DOHH2 (cell line): ENCODE data around the gene SLC44A2.
"Not testable (repeated sequence)": the region's sequence is repeated elsewhere in the genome, so short reads cannot be mapped to it uniquely, and the experiment has no call there.

Experiments used
- H3F3A ChIP-seq: fragments of 200-600 bp; sonication (generic), shearing (Covaris generic); 2 replicates; pipeline ENCODE4 v1.6.0; 2016; ENCODE audit warnings: antibody characterized with exemption, mild to moderate bottlenecking; ENCODE audit not compliant: control insufficient read depth, insufficient read depth
- H3K27ac ChIP-seq: fragments of 200-600 bp; sonication (generic); 2 replicates; pipeline ENCODE4 v1.5.1; 2014; ENCODE audit warnings: low read depth, mild to moderate bottlenecking, low read length, moderate library complexity
- H3K27me3 ChIP-seq: fragments of 200-600 bp; sonication (generic); 2 replicates; pipeline ENCODE4 v1.6.1; 2014; ENCODE audit warnings: mild to moderate bottlenecking, low read length, mixed read lengths; ENCODE audit not compliant: control insufficient read depth
- H3K36me3 ChIP-seq: fragments of 200-600 bp; sonication (generic); 2 replicates; pipeline ENCODE4 v1.6.1; 2014; ENCODE audit warnings: mild to moderate bottlenecking, low read length, moderate library complexity, mixed read lengths; ENCODE audit not compliant: control insufficient read depth
- H3K4me1 ChIP-seq: fragments of 200-600 bp; sonication (generic); 2 replicates; pipeline ENCODE4 v1.6.1; 2014; ENCODE audit warnings: mild to moderate bottlenecking, low read length, mixed read lengths; ENCODE audit not compliant: control insufficient read depth
- H3K4me2 ChIP-seq: fragments of 200-600 bp; sonication (generic); 2 replicates; pipeline ENCODE4 v1.6.0; 2014; ENCODE audit warnings: mild to moderate bottlenecking, low read length, moderate library complexity
- H3K4me3 ChIP-seq: fragments of 200-600 bp; sonication (generic); 2 replicates; pipeline ENCODE4 v1.5.1; 2014; ENCODE audit warnings: mild to moderate bottlenecking, low read length, mixed read lengths
- H3K79me2 ChIP-seq: fragments of 200-600 bp; sonication (generic); 2 replicates; pipeline ENCODE4 v1.6.1; 2014; ENCODE audit warnings: mild to moderate bottlenecking, low read length, mixed read lengths; ENCODE audit not compliant: control insufficient read depth
- H3K9me2 ChIP-seq: fragments of 200-600 bp; sonication (generic); replicated peaks from 2 replicates; pipeline ENCODE4 v1.6.1; 2014; ENCODE audit warnings: mild to moderate bottlenecking, low read length, mixed read lengths; ENCODE audit not compliant: control insufficient read depth
- H3K9me3 ChIP-seq: fragments of 200-600 bp; sonication (generic); 2 replicates; pipeline ENCODE4 v1.6.1; 2014; ENCODE audit warnings: antibody characterized with exemption, low read length, mixed read lengths; ENCODE audit not compliant: control insufficient read depth, insufficient read depth
- H4K20me1 ChIP-seq: fragments of 200-600 bp; sonication (generic); 2 replicates; pipeline ENCODE4 v1.6.0; 2014; ENCODE audit warnings: low read depth, mild to moderate bottlenecking, antibody characterized with exemption, low read length, moderate library complexity; ENCODE audit not compliant: control insufficient read depth, insufficient read depth
- CTCF ChIP-seq: fragments of 200-600 bp; sonication (generic); IDR thresholded peaks from one replicate; pipeline ENCODE4 v1.5.1; 2014; ENCODE audit warnings: antibody characterized with exemption, mild to moderate bottlenecking, low read depth, low read length; ENCODE audit not compliant: poor library complexity, severe bottlenecking
- EZH2phosphoT487 ChIP-seq: fragments of 200-600 bp; sonication (generic); IDR thresholded peaks from 2 replicates; pipeline ENCODE4 v1.6.1; 2017; ENCODE audit warnings: borderline replicate concordance, mild to moderate bottlenecking, antibody characterized with exemption, low read length, moderate library complexity, mixed read lengths

Gene SLC44A2

GRCh38 chr19:10670876-10671804 is 45.8 kb downstream of the SLC44A2 start:
- H3K4me2 ChIP-seq: no peak overlapping the region
- H3K4me1 ChIP-seq: peaks cover 5% of the 10 kb centered on the region
- peaks cover 97% of the 10 kb centered on the region for H3K79me2 ChIP-seq
- H3K27me3 ChIP-seq: no peaks in the 10 kb centered on the region
- no peaks in the 10 kb centered on the region for H3K9me3 ChIP-seq
- H3K4me3 ChIP-seq: no peak overlapping the region
- H3F3A ChIP-seq: peaks cover 9% of the 10 kb centered on the region
- TF ChIP-seq EZH2phosphoT487: no peak
- TF ChIP-seq CTCF: no peak
- H3K36me3 ChIP-seq: peaks cover 89% of the 10 kb centered on the region
- H3K27ac ChIP-seq: no peak overlapping the region
- H3K9me2 ChIP-seq: no peaks in the 10 kb centered on the region
- peaks cover 25% of the 10 kb centered on the region for H4K20me1 ChIP-seq

- Histone ChIP-seq H4K20me1 (peaks cover 17% of the 10 kb centered on the region), H3K79me2 (peaks cover 92% of the 10 kb centered on the region), H3K36me3 (peaks cover 85% of the 10 kb centered on the region)
- not testable (repeated sequence) for H3K27me3 ChIP-seq, H3K4me2 ChIP-seq, H3K4me1 ChIP-seq, H3K9me3 ChIP-seq, H3K9me2 ChIP-seq, H3K27ac ChIP-seq, H3F3A ChIP-seq, H3K4me3 ChIP-seq
Observed at GRCh38 chr19:10671922-10672321, 46.6 kb downstream of the SLC44A2 start.

GRCh38 chr19:10675214-10675613 is 49.9 kb downstream of the SLC44A2 start:
- Histone ChIP-seq H3K36me3 (peaks cover 90% of the 10 kb centered on the region), H4K20me1 (peaks cover 16% of the 10 kb centered on the region; the same call in 1 of the 2 replicates), H3K79me2 (peaks cover 90% of the 10 kb centered on the region)
- H3K4me2 ChIP-seq, H3K27ac ChIP-seq, H3F3A ChIP-seq, H3K4me1 ChIP-seq, H3K9me2 ChIP-seq, H3K4me3 ChIP-seq, H3K27me3 ChIP-seq, H3K9me3 ChIP-seq: not testable (repeated sequence)

- H3F3A ChIP-seq: no peaks in the 10 kb centered on the region; the same call in 1 of the 2 replicates
- no peaks in the 10 kb centered on the region for H3K4me1 ChIP-seq
- H3K9me2 ChIP-seq: no peaks in the 10 kb centered on the region
- no peaks in the 10 kb centered on the region for H3K9me3 ChIP-seq
- H3K27me3 ChIP-seq: no peaks in the 10 kb centered on the region
- peaks cover 7% of the 10 kb centered on the region; the same call in 1 of the 2 replicates for H4K20me1 ChIP-seq
- no peak for TF ChIP-seq EZH2phosphoT487
- H3K79me2 ChIP-seq: peaks cover 89% of the 10 kb centered on the region
- no peak overlapping the region for H3K4me3 ChIP-seq
- no peak overlapping the region for H3K4me2 ChIP-seq
- H3K36me3 ChIP-seq: peaks cover 94% of the 10 kb centered on the region
- H3K27ac ChIP-seq: no peak overlapping the region
Observed at GRCh38 chr19:10677751-10678150, 52.4 kb downstream of the SLC44A2 start.
